ENCODE results near the gene GNL2. TPM values are rescaled to one million over a fixed set of nuclear protein-coding genes. Genes with fewer than 3 reads are reported as not detected.

Gene GNL2
- total RNA-seq, 1 experiment from 2014 or later = 106 TPM

GRCh38 chr1:37605806-37606474 lies 10.2 kb upstream of the GNL2 start:
- Mint-ChIP-seq H3K27me3 (ENCODE audit: low read depth) (peaks cover 15% of the 10 kb centered on the region), H3K9me3 (no peaks in the 10 kb centered on the region), H3K4me3 (no peak overlapping the region), H3K36me3 (ENCODE audit: insufficient read depth in 1 of 3, low read depth in 3 of 3) (no peaks in the 10 kb centered on the region), H3K27ac (no peak overlapping the region), H3K4me1 (no peaks in the 10 kb centered on the region)
- H4K20me1 ChIP-seq (ENCODE audit: control insufficient read depth, insufficient read depth, insufficient read length) = no peaks in the 10 kb centered on the region
- H3K23ac ChIP-seq (ENCODE audit: insufficient read length, low read depth, low read length) = no peak overlapping the region
- no peak overlapping the region for H2AK5ac ChIP-seq (ENCODE audit: insufficient read length, low read length)
- H3T11ph ChIP-seq (ENCODE audit: low read length) = no peak overlapping the region
- H3K79me2 ChIP-seq (ENCODE audit: insufficient read depth, low read length) = no peaks in the 10 kb centered on the region
- H3K4ac ChIP-seq (ENCODE audit: low read depth, low read length) = no peak overlapping the region
- H2BK20ac ChIP-seq (ENCODE audit: low read depth, low read length, poor library complexity, severe bottlenecking) = no peak overlapping the region
- H4K8ac ChIP-seq (replicated peaks; ENCODE audit: insufficient read length, low read depth, low read length) = no peak overlapping the region
- peaks cover 3% of the 10 kb centered on the region; the same call in 1 of the 2 replicates for H3K27me3 ChIP-seq (ENCODE audit: insufficient read depth, low read length)
- no peak overlapping the region for H2BK5ac ChIP-seq (ENCODE audit: insufficient read length, low read length)
- no peak overlapping the region for H2BK15ac ChIP-seq (ENCODE audit: low read depth, low read length)
- no CpG with 5 or more reads among the region's 9 CpGs for WGBS (ENCODE audit: extremely low coverage, insufficient read length, low lambda C conversion rate)
- no peaks in the 10 kb centered on the region for H3K79me1 ChIP-seq (ENCODE audit: insufficient read depth, low read depth, low read length, poor library complexity, severe bottlenecking)
- no peak for DNase-seq
- H3K9me3 ChIP-seq (ENCODE audit: control insufficient read depth, low read depth, low read length) = no peaks in the 10 kb centered on the region
- H4K91ac ChIP-seq (ENCODE audit: insufficient read length, low read depth, low read length) = no peak overlapping the region
- TF ChIP-seq, protein P1, sequence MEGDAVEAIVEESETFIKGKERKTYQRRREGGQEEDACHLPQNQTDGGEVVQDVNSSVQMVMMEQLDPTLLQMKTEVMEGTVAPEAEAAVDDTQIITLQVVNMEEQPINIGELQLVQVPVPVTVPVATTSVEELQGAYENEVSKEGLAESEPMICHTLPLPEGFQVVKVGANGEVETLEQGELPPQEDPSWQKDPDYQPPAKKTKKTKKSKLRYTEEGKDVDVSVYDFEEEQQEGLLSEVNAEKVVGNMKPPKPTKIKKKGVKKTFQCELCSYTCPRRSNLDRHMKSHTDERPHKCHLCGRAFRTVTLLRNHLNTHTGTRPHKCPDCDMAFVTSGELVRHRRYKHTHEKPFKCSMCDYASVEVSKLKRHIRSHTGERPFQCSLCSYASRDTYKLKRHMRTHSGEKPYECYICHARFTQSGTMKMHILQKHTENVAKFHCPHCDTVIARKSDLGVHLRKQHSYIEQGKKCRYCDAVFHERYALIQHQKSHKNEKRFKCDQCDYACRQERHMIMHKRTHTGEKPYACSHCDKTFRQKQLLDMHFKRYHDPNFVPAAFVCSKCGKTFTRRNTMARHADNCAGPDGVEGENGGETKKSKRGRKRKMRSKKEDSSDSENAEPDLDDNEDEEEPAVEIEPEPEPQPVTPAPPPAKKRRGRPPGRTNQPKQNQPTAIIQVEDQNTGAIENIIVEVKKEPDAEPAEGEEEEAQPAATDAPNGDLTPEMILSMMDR (conservative IDR thresholded peaks at IDR 0.05) = no peak
- H2AFZ ChIP-seq (ENCODE audit: low read length) = no peak overlapping the region
- H3K14ac ChIP-seq (ENCODE audit: insufficient read depth, low read length) = no peak overlapping the region
- no peak overlapping the region for H4K5ac ChIP-seq (ENCODE audit: insufficient read length, low read depth, low read length)
- no peak overlapping the region for H3K18ac ChIP-seq (ENCODE audit: insufficient read length, low read depth, low read length)
- H3K56ac ChIP-seq (ENCODE audit: insufficient read length, low read depth, low read length) = no peak overlapping the region
- H3K4me1 ChIP-seq (ENCODE audit: insufficient read depth, low read length) = no peaks in the 10 kb centered on the region
- H3K27ac ChIP-seq (ENCODE audit: insufficient read length, low read depth, low read length) = no peak overlapping the region
- no peak overlapping the region for H2BK120ac ChIP-seq (ENCODE audit: low read depth, low read length, poor library complexity, severe bottlenecking)
- H3K9ac ChIP-seq (ENCODE audit: extremely low read depth, insufficient read length, low read length) = no peak overlapping the region
- H3K23me2 ChIP-seq (ENCODE audit: insufficient read length, low read depth, low read length, poor library complexity, severe bottlenecking) = no peaks in the 10 kb centered on the region
- no peak overlapping the region for H3K4me2 ChIP-seq (ENCODE audit: insufficient read depth, insufficient read length, low read length)
- H2BK12ac ChIP-seq (ENCODE audit: insufficient read length, low read depth, low read length) = no peak overlapping the region

Measured in H9 (cell line).